OCI-LY3 (cell line): ENCODE results near the gene C10orf105.

Experiments
- H2AFZ ChIP-seq: fragments of 200-600, 300-600 bp; shearing (Covaris generic); 2 replicates; pipeline ENCODE4 v1.6.0; 2014; ENCODE audit warnings: antibody characterized with exemption, low read depth, low read length
- H3K27ac ChIP-seq: fragments of 200-600, 300-600 bp; sonication (generic); 2 replicates; pipeline ENCODE4 v1.5.1; 2014; ENCODE audit warnings: mild to moderate bottlenecking, low read length, moderate library complexity, mixed read lengths
- H3K27me3 ChIP-seq: fragments of 200-600, 300-600 bp; sonication (generic); 2 replicates; pipeline ENCODE4 v1.6.1; 2014; ENCODE audit warnings: low read depth, low read length, mixed read lengths
- H3K36me3 ChIP-seq: fragments of 200-600, 300-600 bp; sonication (generic); replicated peaks from 2 replicates; pipeline ENCODE3; 2014; ENCODE audit warnings: low read depth, low read length, mixed read lengths
- H3K4me1 ChIP-seq: fragments of 300-600, 200-600 bp; sonication (generic); 2 replicates; pipeline ENCODE4 v1.6.1; 2014; ENCODE audit warnings: low read length, mixed read lengths
- H3K4me2 ChIP-seq: fragments of 200-600, 300-600 bp; sonication (generic); 2 replicates; pipeline ENCODE4 v1.6.1; 2014; ENCODE audit warnings: low read length, mixed read lengths
- H3K4me3 ChIP-seq: fragments of 300-600, 200-600 bp; sonication (generic); 2 replicates; pipeline ENCODE4 v1.5.1; 2014; ENCODE audit warnings: antibody characterized with exemption, mild to moderate bottlenecking, low read length, moderate library complexity
- H3K79me2 ChIP-seq: fragments of 300-600, 200-600 bp; shearing (Covaris generic); 2 replicates; pipeline ENCODE4 v1.6.1; 2014; ENCODE audit warnings: mild to moderate bottlenecking, low read length, mixed read lengths
- H3K9ac ChIP-seq: fragments of 300-600, 200-600 bp; shearing (Covaris generic); 2 replicates; pipeline ENCODE4 v1.6.0; 2014; ENCODE audit warnings: mild to moderate bottlenecking, low read length, moderate library complexity
- H3K9me3 ChIP-seq: fragments of 200-600, 300-600 bp; shearing (Covaris generic); 2 replicates; pipeline ENCODE4 v1.6.1; 2014; ENCODE audit warnings: low read length, mixed read lengths; ENCODE audit not compliant: insufficient read depth
- H4K20me1 ChIP-seq: fragments of 200-600, 300-600 bp; sonication (generic); 2 replicates; pipeline ENCODE4 v1.6.1; 2016; ENCODE audit warnings: low read length, mixed read lengths; ENCODE audit not compliant: insufficient read depth
- CTCF ChIP-seq: fragments of 200-600, 300-600 bp; sonication (generic); IDR thresholded peaks from 2 replicates; pipeline ENCODE4 v1.5.1; 2014; ENCODE audit warnings: antibody characterized with exemption, low read length, low read depth
- EZH2phosphoT487 ChIP-seq: fragments of 200-600 bp; shearing (Covaris generic); IDR thresholded peaks from 2 replicates; pipeline ENCODE4 v1.6.1; 2018; ENCODE audit warnings: antibody characterized with exemption, mixed run types, low read depth

Gene C10orf105

GRCh38 chr10:71731791-71732190 is 12.2 kb upstream of the C10orf105 start:
- TF ChIP-seq EZH2phosphoT487 (no peak), CTCF (no peak)
- Histone ChIP-seq H3K27me3 (0 out of 2 replicates have a peak, but pooled peaks cover 6% of the 10 kb centered on the region), H3K36me3 (no peaks in the 10 kb centered on the region), H3K9ac (no peak overlapping the region), H3K9me3 (no peaks in the 10 kb centered on the region), H3K79me2 (no peaks in the 10 kb centered on the region), H3K4me1 (peaks cover 42% of the 10 kb centered on the region), H4K20me1 (no peaks in the 10 kb centered on the region), H3K4me2 (no peak overlapping the region), H3K4me3 (no peak overlapping the region), H2AFZ (no peak overlapping the region), H3K27ac (no peak overlapping the region)

- no peaks in the 10 kb centered on the region for H3K36me3 ChIP-seq
- H3K79me2 ChIP-seq = no peaks in the 10 kb centered on the region
- H3K27me3 ChIP-seq = 0 out of 2 replicates have a peak, but pooled peaks cover 6% of the 10 kb centered on the region
- H3K4me2 ChIP-seq = peak overlapping the region; percentile 92
- H3K4me1 ChIP-seq = peaks cover 53% of the 10 kb centered on the region
- H2AFZ ChIP-seq = no peak overlapping the region
- no peaks in the 10 kb centered on the region for H3K9me3 ChIP-seq
- H3K9ac ChIP-seq = no peak overlapping the region; the same call in 1 of the 2 replicates
- no peak overlapping the region for H3K4me3 ChIP-seq
- no peak overlapping the region; the same call in 1 of the 2 replicates for H3K27ac ChIP-seq
- no peaks in the 10 kb centered on the region for H4K20me1 ChIP-seq
- TF ChIP-seq EZH2phosphoT487 (no peak), CTCF (no peak)
Measured at GRCh38 chr10:71729161-71729636, 9.6 kb upstream of the C10orf105 start.

- H3K4me1 ChIP-seq = peaks cover 53% of the 10 kb centered on the region
Measured at GRCh38 chr10:71727738-71728737, 8.5 kb upstream of the C10orf105 start.

More at GRCh38 chr10:71727738-71728737, 8.5 kb upstream of the C10orf105 start:
- Histone ChIP-seq H4K20me1 (no peaks in the 10 kb centered on the region), H2AFZ (no peak overlapping the region), H3K36me3 (no peaks in the 10 kb centered on the region), H3K27ac (peak overlapping the region; percentile 79), H3K79me2 (no peaks in the 10 kb centered on the region), H3K4me2 (peak overlapping the region; percentile 92), H3K9ac (peak overlapping the region; percentile 53; the same call in 1 of the 2 replicates), H3K27me3 (0 out of 2 replicates have a peak, but pooled peaks cover under 1% of the 10 kb centered on the region), H3K9me3 (no peaks in the 10 kb centered on the region), H3K4me3 (peak overlapping the region; percentile 53)
- TF ChIP-seq EZH2phosphoT487 = no peak
- no peak for TF ChIP-seq CTCF
